ENCODE data around the gene PANK3.

- no peak for TF ChIP-seq CTCF (IDR thresholded peaks at IDR 0.05; ENCODE audit: insufficient read depth, low read depth, low read length)
- no peak for TF ChIP-seq EZH2 (IDR thresholded peaks at IDR 0.05; ENCODE audit: insufficient read depth, low read length)
Observed at GRCh38 chr5:168614661-168615060, 35.5 kb upstream of the PANK3 start.

All from astrocyte (in vitro differentiated cells and primary cell).